ENCODE measurements around the gene KDM3A. TPM values are rescaled to one million over a fixed set of nuclear protein-coding genes. Genes with fewer than 3 reads are reported as not detected.

Gene KDM3A
- total RNA-seq, 1 experiment from 2014 or later = 31.8 TPM

- H3K4me2 ChIP-seq = no peak overlapping the region
- ChIA-PET POLR2A (ENCODE audit: unreplicated experiment) (no interaction called here), CTCF (no interaction called here)
- no peak overlapping the region for H2AFZ ChIP-seq
- no peaks in the 10 kb centered on the region for H3K9me2 ChIP-seq (ENCODE audit: insufficient read depth)
- no peaks in the 10 kb centered on the region for H3K4me1 ChIP-seq (replicated peaks; ENCODE audit: insufficient read depth)
- no peaks in the 10 kb centered on the region for H3K36me3 ChIP-seq (ENCODE audit: low read depth)
- TF ChIP-seq CTCF (conservative IDR thresholded peaks at IDR 0.05) (no peak), EZH2 (IDR thresholded peaks at IDR 0.05; ENCODE audit: low read depth) (no peak)
- no peaks in the 10 kb centered on the region for H3K79me2 ChIP-seq (ENCODE audit: low read depth)
- H3K4me3 ChIP-seq = no peak overlapping the region
- no TSS peak for BruUV-seq (replicated peaks)
- H3K27me3 ChIP-seq (ENCODE audit: insufficient read depth, low read depth) = no peaks in the 10 kb centered on the region
- DNase-seq = no peak
- no peaks in the 10 kb centered on the region for H3F3A ChIP-seq (ENCODE audit: insufficient read depth, low read depth)
- peaks cover 3% of the 10 kb centered on the region; the same call in 1 of the 2 replicates for H3K9me3 ChIP-seq (ENCODE audit: insufficient read depth, low read depth)
- no peak overlapping the region for H3K27ac ChIP-seq
- intact Hi-C loops (cut with micrococcal nuclease; ENCODE audit: unreplicated experiment) = no loop called here
- H4K20me1 ChIP-seq (ENCODE audit: insufficient read depth) = no peaks in the 10 kb centered on the region
Measured at GRCh38 chr2:86433137-86433536, 8.0 kb upstream of the KDM3A start.

GRCh38 chr2:86434290-86434689 lies 6.9 kb upstream of the KDM3A start:
- no peak overlapping the region for H2AFZ ChIP-seq
- no peaks in the 10 kb centered on the region for H3K4me1 ChIP-seq (replicated peaks; ENCODE audit: insufficient read depth)
- H3F3A ChIP-seq (ENCODE audit: insufficient read depth, low read depth) = no peaks in the 10 kb centered on the region
- no peaks in the 10 kb centered on the region for H3K79me2 ChIP-seq (ENCODE audit: low read depth)
- no peak for DNase-seq
- ChIA-PET POLR2A (ENCODE audit: unreplicated experiment) (no interaction called here), CTCF (no interaction called here)
- H3K27me3 ChIP-seq (ENCODE audit: insufficient read depth, low read depth) = no peaks in the 10 kb centered on the region
- H3K4me3 ChIP-seq = no peak overlapping the region
- H3K36me3 ChIP-seq (ENCODE audit: low read depth) = no peaks in the 10 kb centered on the region
- BruUV-seq (replicated peaks) = no TSS peak
- no peaks in the 10 kb centered on the region for H4K20me1 ChIP-seq (ENCODE audit: insufficient read depth)
- intact Hi-C loops (cut with micrococcal nuclease; ENCODE audit: unreplicated experiment) = no loop called here
- no peak overlapping the region for H3K4me2 ChIP-seq
- no peak overlapping the region for H3K27ac ChIP-seq
- H3K9me3 ChIP-seq (ENCODE audit: insufficient read depth, low read depth) = peaks cover 6% of the 10 kb centered on the region; the same call in 1 of the 2 replicates
- no peaks in the 10 kb centered on the region for H3K9me2 ChIP-seq (ENCODE audit: insufficient read depth)
- no peak for TF ChIP-seq CTCF (conservative IDR thresholded peaks at IDR 0.05)
- TF ChIP-seq EZH2 (IDR thresholded peaks at IDR 0.05; ENCODE audit: low read depth) = no peak

GRCh38 chr2:86435531-86435930 lies 5.6 kb upstream of the KDM3A start:
- Histone ChIP-seq H3K4me2 (no peak overlapping the region), H3K9me3 (ENCODE audit: insufficient read depth, low read depth) (peaks cover 17% of the 10 kb centered on the region; the same call in 1 of the 2 replicates), H4K20me1 (ENCODE audit: insufficient read depth) (no peaks in the 10 kb centered on the region), H2AFZ (no peak overlapping the region), H3K9me2 (ENCODE audit: insufficient read depth) (no peaks in the 10 kb centered on the region), H3K4me1 (replicated peaks; ENCODE audit: insufficient read depth) (no peaks in the 10 kb centered on the region), H3K79me2 (ENCODE audit: low read depth) (no peaks in the 10 kb centered on the region), H3K4me3 (no peak overlapping the region), H3K27ac (no peak overlapping the region), H3K27me3 (ENCODE audit: insufficient read depth, low read depth) (no peaks in the 10 kb centered on the region), H3F3A (ENCODE audit: insufficient read depth, low read depth) (peaks cover 9% of the 10 kb centered on the region), H3K36me3 (ENCODE audit: low read depth) (no peaks in the 10 kb centered on the region)
- ChIA-PET POLR2A (ENCODE audit: unreplicated experiment) (no interaction called here), CTCF (no interaction called here)
- DNase-seq = no peak
- no TSS peak for BruUV-seq (replicated peaks)
- intact Hi-C loops (cut with micrococcal nuclease; ENCODE audit: unreplicated experiment) = no loop called here
- TF ChIP-seq CTCF (conservative IDR thresholded peaks at IDR 0.05) (no peak), EZH2 (IDR thresholded peaks at IDR 0.05; ENCODE audit: low read depth) (no peak)

Measured in PC-9 (cell line).